Islet precursor cell (in vitro differentiated cells): ENCODE results near the gene SOCS2.
"Not testable (repeated sequence)": the region's sequence is repeated elsewhere in the genome, so short reads cannot be mapped to it uniquely, and the experiment has no call there.

Source experiments
- DNase-seq: peaks from one replicate; pipeline ENCODE4 v3.0.0-alpha.2; 2018

The SOCS2 gene

GRCh38 chr12:93595351-93595750, 22.9 kb downstream of the SOCS2 start:
- DNase-seq: no peak

GRCh38 chr12:93597608-93598007, 25.1 kb downstream of the SOCS2 start:
- no peak for DNase-seq

DNA sequence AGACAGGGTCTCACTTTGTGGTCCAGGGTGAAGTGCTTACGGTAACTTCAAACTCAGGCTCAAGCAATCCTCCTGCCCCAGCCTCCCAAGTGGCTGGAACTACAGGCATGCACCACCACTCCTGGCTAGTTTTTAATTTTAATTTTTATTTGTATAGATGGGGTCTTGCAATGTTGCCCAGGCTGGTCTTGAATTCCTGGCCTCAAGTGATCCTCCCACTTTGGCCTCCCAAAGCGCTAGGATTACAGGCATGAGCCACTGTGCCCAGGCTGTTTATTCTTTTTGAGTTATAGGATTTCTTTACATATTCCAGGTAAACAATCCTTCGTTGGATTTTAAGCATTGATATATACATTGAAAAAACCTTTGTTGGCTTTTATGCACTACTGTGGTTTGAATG, 26.7 kb downstream of the SOCS2 start:
- DNase-seq: no peak

DNA sequence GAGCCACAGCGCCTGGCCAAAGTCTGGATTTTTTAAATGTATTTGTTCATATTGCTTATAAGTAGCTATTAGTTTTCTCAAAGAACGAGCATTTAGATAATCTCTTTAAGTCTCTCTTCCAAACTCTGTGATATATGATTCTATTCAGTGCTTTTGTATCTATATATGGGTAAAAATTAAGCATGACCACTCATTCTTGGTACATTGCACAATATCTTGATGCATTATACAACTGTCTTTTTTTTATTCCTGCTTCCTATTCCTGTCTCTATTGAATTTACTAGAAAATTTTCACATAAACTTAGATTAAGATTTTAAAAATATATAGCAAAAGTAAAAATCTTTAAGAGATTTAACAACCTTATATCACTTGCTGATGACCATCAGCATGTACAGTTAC, 29.1 kb downstream of the SOCS2 start:
- DNase-seq: no peak

DNA sequence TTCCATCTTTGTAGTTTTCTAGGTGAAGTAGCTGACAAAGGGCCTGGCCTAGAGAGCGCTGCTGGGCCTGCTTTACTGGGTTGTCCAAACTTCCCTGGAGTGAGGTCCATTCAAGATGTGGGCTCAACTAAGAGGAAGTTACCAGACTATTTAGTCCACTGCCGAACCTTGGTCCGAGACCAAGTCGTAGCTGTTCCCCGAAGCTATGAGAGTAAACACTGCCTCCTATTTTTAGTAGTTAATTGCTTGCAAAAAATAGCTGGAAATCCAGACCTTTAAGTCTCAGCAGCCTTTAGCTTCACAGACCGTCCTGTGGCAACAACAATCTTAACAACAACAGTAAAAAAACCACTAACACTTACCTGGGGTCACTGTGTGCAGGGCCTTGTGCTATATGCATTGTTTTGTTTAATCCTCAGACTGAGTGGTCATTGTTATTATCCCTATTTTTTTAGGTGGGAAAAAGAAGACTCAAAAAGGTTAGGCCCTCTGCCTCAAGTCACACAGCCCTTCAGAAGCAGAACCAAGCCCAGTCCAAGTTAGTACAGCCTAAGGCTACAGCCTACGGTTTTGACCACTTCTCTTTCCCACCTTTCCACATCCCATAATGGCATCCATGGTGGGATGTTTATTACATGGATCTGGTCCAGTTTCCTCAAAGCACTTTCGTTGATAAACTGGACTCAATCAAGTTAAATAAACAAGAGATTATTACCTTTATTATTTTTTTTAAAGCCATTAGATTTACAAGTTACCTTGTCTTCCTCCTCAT, 30.6 kb downstream of the SOCS2 start:
- DNase-seq: no peak

- DNase-seq: no peak
Measured at GRCh38 chr12:93603762-93604161, 31.3 kb downstream of the SOCS2 start.

DNA sequence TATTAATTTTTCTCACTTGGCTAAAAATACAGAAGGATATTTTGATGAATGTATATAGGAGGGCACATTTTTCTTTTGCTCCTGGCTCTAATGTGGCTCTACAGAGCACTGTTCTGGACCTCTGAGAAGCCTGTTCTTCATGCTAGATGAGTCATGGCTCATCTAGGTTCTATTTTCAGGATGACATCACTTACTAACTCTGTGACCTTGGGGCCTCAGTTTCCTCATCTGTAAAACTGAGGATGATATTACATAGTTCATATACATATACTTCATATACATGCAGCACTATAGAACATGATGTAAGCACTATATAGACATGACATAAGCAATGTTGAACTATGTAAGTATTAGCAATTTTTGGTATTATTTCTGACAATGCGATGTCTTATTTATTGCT, 35.8 kb downstream of the SOCS2 start:
- no peak for DNase-seq

GRCh38 chr12:93609281-93610192, 37.1 kb downstream of the SOCS2 start:
- no peak for DNase-seq

- DNase-seq: no peak
Measured at GRCh38 chr12:93612776-93613175, 40.3 kb downstream of the SOCS2 start.

GRCh38 chr12:93614917-93615596, 42.6 kb downstream of the SOCS2 start:
- no peak for DNase-seq

DNA sequence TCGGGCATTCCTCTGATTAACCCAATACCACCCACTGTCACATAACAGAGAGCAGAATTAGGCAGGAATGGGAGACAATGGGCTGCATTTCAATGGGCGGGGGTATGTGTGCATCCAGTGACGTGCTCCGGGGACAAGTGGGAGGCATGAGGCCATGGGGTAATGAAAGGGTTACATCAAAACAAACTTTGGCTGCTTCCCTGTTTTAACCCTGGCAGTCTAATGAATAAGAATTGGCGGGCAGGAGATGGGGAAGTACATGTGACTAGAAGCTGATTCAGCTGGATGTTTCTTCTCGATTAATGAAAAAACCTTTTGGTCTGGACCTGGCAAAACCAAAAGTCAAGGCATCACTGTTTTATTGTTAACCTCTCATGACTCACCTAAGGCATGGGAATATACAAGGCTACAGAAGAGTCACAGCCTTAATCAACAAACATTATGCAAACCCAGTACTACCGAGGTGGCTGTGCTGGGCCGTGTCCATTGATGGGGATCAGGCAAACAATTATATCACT, 44.2 kb downstream of the SOCS2 start:
- no peak for DNase-seq

DNA sequence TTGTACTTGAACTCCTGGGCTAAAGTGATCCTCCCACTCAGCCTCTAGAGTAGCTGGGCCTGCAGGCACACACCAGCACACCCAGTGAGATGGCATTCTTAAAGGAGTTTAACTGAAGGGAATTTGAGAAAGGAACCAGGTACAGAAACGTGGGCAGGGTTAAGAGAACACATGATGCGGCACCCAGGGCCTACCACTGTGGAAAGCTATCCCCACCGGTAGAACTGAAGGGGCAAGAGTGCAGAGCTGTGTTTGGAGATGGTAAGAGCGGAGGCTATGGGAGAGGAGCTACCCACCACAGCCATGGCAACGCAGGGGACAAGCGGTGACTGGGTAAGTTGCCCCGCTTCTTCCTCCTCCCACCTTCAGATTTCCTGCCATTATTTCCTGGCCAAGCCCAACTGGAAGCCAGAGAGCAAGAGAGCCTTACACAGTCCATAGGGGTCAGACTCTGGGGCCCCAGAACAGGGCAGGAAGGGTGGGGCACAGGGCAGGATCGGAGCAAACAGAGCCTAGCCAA, 46.5 kb downstream of the SOCS2 start:
- DNase-seq: no peak

DNA sequence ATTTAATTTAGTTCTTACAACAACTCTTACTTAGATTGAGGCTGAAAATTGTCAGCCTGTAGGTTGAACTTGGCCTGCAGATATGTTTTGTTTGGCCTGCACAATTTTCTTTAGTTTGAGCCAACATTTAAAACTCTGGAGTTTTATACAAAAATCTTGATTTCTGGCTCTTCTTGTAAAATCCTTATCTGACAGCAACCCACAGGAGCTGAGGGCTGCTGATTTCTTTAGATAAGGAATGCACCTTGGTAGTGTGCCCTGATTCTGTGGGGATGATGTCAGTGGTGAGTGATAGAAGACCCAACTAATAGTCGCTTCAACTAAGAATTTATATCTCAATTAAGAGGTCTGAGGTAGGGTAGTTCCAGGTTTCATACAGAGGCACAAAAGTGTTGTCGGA, 49.5 kb downstream of the SOCS2 start:
- DNase-seq: no peak

DNA sequence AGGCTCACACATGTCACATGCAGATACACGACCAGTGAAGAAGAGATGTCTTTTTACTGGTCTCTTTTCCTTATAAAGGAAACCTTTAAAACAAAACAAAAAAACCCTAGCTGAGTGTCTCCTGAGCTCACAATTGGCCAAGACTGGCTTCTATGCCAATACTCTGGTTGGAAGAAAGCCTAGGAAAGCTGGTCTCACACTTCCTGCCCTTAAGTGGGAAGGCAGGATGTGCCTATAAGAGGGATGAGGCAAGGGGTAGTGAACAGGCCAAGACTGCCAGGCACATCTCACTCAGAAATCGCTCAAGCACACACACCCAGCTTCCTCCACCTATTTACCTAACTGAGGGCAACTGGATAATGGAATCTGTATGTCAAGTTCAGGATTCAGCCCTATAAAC, 50.0 kb downstream of the SOCS2 start:
- no peak for DNase-seq

DNA sequence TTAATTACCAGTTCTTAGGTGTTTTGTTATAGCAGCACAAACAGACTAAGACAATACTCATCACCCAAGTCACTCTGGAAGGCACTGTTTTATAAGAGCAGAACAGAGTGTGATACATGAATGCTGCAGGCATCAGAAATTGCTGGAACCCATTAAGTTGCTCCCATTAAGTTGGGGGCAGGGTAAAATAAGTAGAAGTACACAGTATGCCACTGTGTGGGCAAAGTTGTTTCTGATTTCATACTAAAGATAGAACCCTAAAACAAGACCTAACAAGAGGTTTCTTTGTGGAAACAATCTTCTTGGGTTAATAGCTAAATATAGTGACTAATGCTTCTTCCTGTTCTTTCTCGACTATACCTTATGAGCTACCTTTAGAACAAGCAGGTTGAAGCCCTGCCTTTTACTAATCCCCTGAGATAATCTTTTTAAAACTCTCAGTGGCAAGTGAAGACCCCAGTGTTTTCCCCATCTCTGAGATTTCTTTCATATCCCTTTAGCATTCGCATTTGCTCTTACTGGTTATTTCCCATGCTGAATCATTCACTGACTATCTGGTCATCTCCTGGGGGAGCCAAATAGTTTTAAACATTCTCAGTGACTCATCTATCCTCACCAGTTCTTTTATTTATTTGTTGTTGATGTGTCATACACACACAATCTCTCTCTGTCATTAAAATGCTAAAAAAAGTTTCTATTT, 52.3 kb downstream of the SOCS2 start:
- no peak for DNase-seq

- DNase-seq: not testable (repeated sequence)
Measured at GRCh38 chr12:93625295-93625645, 52.8 kb downstream of the SOCS2 start.

DNA sequence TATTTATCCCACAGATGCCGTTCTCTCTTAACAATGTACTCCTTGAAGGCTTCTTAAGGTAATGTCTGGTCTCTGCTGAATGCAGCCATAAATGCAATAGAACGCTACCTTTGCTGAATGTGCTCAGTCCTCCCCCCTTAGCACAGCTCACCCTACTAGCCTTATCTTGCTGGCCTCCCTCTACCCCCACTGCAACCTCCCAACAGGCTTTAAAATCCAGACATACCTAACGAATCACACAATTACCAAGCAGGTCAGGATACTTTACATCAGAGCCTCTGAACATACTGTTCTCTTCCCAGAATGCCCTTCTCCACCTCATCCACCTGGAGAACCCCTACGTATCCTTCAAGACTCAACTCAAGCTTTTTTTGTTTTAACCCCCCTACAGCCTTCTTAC, 53.7 kb downstream of the SOCS2 start:
- DNase-seq: no peak
